BJ (cell line): ENCODE data around the gene CNTN5. TPM values are rescaled to one million over a fixed set of nuclear protein-coding genes. Genes with fewer than 3 reads are reported as not detected.

Experiments
- CTCF ChIA-PET: fragments of 350-600 bp; formaldehyde crosslinking; extraction: SDS; loops from one replicate; lab custom pipeline; 2021; ENCODE audit warnings: antibody characterized with exemption, inconsistent platforms; lab: Yijun Ruan, JAX
- POLR2A ChIA-PET: fragments of 300-600 bp; sonication (Branson Sonifier 250); formaldehyde crosslinking; extraction: SDS; loops from one replicate; lab custom pipeline; 2021; ENCODE audit warnings: antibody characterized with exemption; lab: Charles Lee
- DNase-seq: peaks from one replicate; pipeline ENCODE4 v3.0.0-alpha.2; 2011; ENCODE audit warnings: low read depth
- H3K27me3 ChIP-seq: 2 replicates; pipeline ENCODE4 v1.6.0; 2011; ENCODE audit warnings: low read length; ENCODE audit not compliant: control insufficient read depth, insufficient read depth
- H3K36me3 ChIP-seq: 2 replicates; pipeline ENCODE4 v1.5.1; 2011; ENCODE audit warnings: low read length; ENCODE audit not compliant: control insufficient read depth, insufficient read depth
- H3K4me3 ChIP-seq: 2 replicates; pipeline ENCODE4 v1.5.1; 2011; ENCODE audit warnings: low read depth, mild to moderate bottlenecking, control low read depth, low read length
- CTCF ChIP-seq: IDR thresholded peaks from 2 replicates; pipeline ENCODE4 v1.5.1; 2011; ENCODE audit warnings: low read depth, mild to moderate bottlenecking, control low read depth, inconsistent platforms, low read length, moderate library complexity; ENCODE audit not compliant: insufficient read depth
- polyA plus RNA-seq: library from polyadenylated mRNA; depleted of rRNA; stranded (reverse); fragments of >200 nt; gene quantifications from 2 replicates; pipeline ENCODE4 v1.2.3, GENCODE V29; 2011

Gene CNTN5
- polyA plus RNA-seq, 1 experiment = not detected

GRCh38 chr11:100011697-100012096 is 990.9 kb downstream of the CNTN5 start:
- H3K36me3 ChIP-seq = no peaks in the 10 kb centered on the region
- no peaks in the 10 kb centered on the region for H3K27me3 ChIP-seq
- ChIA-PET POLR2A (no interaction called here), CTCF (no interaction called here)
- H3K4me3 ChIP-seq = no peak overlapping the region
- TF ChIP-seq CTCF = no peak
- DNase-seq = no peak

- Histone ChIP-seq H3K36me3 (no peaks in the 10 kb centered on the region), H3K4me3 (no peak overlapping the region), H3K27me3 (no peaks in the 10 kb centered on the region)
- no peak for DNase-seq
- no peak for TF ChIP-seq CTCF
- ChIA-PET POLR2A (no interaction called here), CTCF (no interaction called here)
Measured at GRCh38 chr11:100013011-100013410, 992.3 kb downstream of the CNTN5 start.

GRCh38 chr11:100031973-100032372 is 1011.2 kb downstream of the CNTN5 start:
- no peaks in the 10 kb centered on the region for H3K36me3 ChIP-seq
- ChIA-PET POLR2A (no interaction called here), CTCF (no interaction called here)
- no peak for DNase-seq
- TF ChIP-seq CTCF = no peak
- H3K4me3 ChIP-seq = no peak overlapping the region
- no peaks in the 10 kb centered on the region for H3K27me3 ChIP-seq

- H3K36me3 ChIP-seq = no peaks in the 10 kb centered on the region
- no peak for TF ChIP-seq CTCF
- DNase-seq = no peak
- no peak overlapping the region for H3K4me3 ChIP-seq
- ChIA-PET CTCF (no interaction called here), POLR2A (no interaction called here)
- H3K27me3 ChIP-seq = no peaks in the 10 kb centered on the region
Measured at GRCh38 chr11:100061006-100061405, 1040.3 kb downstream of the CNTN5 start.

- TF ChIP-seq CTCF = no peak
- POLR2A ChIA-PET = no interaction called here
- DNase-seq = no peak
- H3K27me3 ChIP-seq = no peaks in the 10 kb centered on the region
- no peak overlapping the region for H3K4me3 ChIP-seq
- no peaks in the 10 kb centered on the region for H3K36me3 ChIP-seq
- CTCF ChIA-PET = interaction anchor here (0.6 kb wide), 1 partner anchor 921 kb away, joined by 4 read pairs; no protein-coding TSS in a partner anchor
Measured at GRCh38 chr11:100066399-100066798, 1045.7 kb downstream of the CNTN5 start.
